K562 (cell line): ENCODE results near the gene TOMM6. TPM values are rescaled to one million over a fixed set of nuclear protein-coding genes. Genes with fewer than 3 reads are reported as not detected.

Experiments
- ATAC-seq: fragments of 200-7000 bp; cut with Tn5 transposase; 3 replicates; pipeline ENCODE4 v1.9.1; 2020; ENCODE audit warnings: moderate library complexity
- BruUV-seq: library from RNA; stranded (reverse); fragments of 400-500 nt; replicated peaks from 2 replicates; lab custom pipeline; 2021; lab: Mats Ljungman, UMichigan
- CTCF ChIA-PET: fragments of 300-600 bp; formaldehyde crosslinking; extraction: SDS; loops from one replicate; lab custom pipeline; 2021; ENCODE audit warnings: low intra/inter-chr PET ratio; lab: Yijun Ruan, JAX
- POLR2A ChIA-PET: fragments of 300-600, 350-650 bp; sonication (Branson Sonifier 250); formaldehyde crosslinking; extraction: SDS; loops from one replicate; lab custom pipeline; 2021; ENCODE audit warnings: antibody characterized with exemption, inconsistent platforms; lab: Yijun Ruan, JAX
- DNase-seq, 4 experiments: peaks; one replicate each; pipeline versions ENCODE4 v3.0.0 to v3.0.0-alpha.2; 2011 to 2018; ENCODE audit warnings: low spot score in 3 of 4, mixed read lengths in 3 of 4; ENCODE audit errors: extremely low read depth in 1 of 4
- FAIRE-seq: peaks from 2 replicates; lab custom pipeline; 2011; peaks lifted over from hg19 to GRCh38; lab: Jason Lieb, UNC
- H2AFZ ChIP-seq: 2 replicates; pipeline ENCODE4 v1.6.0; 2011; ENCODE audit warnings: low read depth, low read length, control low read depth, inconsistent platforms
- H3K27ac ChIP-seq: fragments of 200-600 bp; 3 replicates; pipeline ENCODE4 v1.8.0; 2011; ENCODE audit warnings: low read depth, mild to moderate bottlenecking, control low read depth, inconsistent platforms, low read length, moderate library complexity, mixed read lengths; ENCODE audit errors: extremely low read depth
- H3K27me3 ChIP-seq, 2 experiments: fragments of 300-600 bp in 1 of 2; 2 replicates in 1 of 2; 3 replicates in 1 of 2; pipeline versions ENCODE4 v1.6.0 to v1.8.0; 2011; ENCODE audit warnings: inconsistent platforms in 2 of 2, low read length in 2 of 2, mild to moderate bottlenecking in 1 of 2, mixed read lengths in 1 of 2, moderate library complexity in 1 of 2; ENCODE audit not compliant: control insufficient read depth in 2 of 2, insufficient read depth in 2 of 2
- H3K36me3 ChIP-seq: fragments of 300-600 bp; 3 replicates; pipeline ENCODE4 v1.8.0; 2011; ENCODE audit warnings: mild to moderate bottlenecking, low read length, inconsistent platforms; ENCODE audit not compliant: control insufficient read depth, insufficient read depth
- H3K4me1 ChIP-seq, 2 experiments: fragments of 200-600 bp in 1 of 2; replicated peaks in 1 of 2; 2 replicates in 1 of 2; 3 replicates in 1 of 2; pipeline versions ENCODE4 v1.5.1 to v1.8.0; 2011; ENCODE audit warnings: inconsistent platforms in 2 of 2, low read length in 2 of 2, mild to moderate bottlenecking in 1 of 2, mixed read lengths in 1 of 2, moderate library complexity in 1 of 2; ENCODE audit not compliant: control insufficient read depth in 2 of 2, insufficient read depth in 2 of 2
- H3K4me2 ChIP-seq: 2 replicates; pipeline ENCODE4 v1.6.1; 2011; ENCODE audit warnings: low read length, control low read depth, inconsistent platforms, mixed read lengths; ENCODE audit not compliant: insufficient read depth
- H3K4me3 ChIP-seq: fragments of 200-600 bp; sonication (generic), shearing (Covaris generic); 2 replicates; pipeline ENCODE4 v1.5.1; 2016; ENCODE audit warnings: control low read depth, inconsistent platforms
- H3K79me2 ChIP-seq: fragments of 200-600 bp; 3 replicates; pipeline ENCODE4 v1.8.0; 2011; ENCODE audit warnings: low read length, inconsistent platforms; ENCODE audit not compliant: control insufficient read depth, insufficient read depth
- H3K9ac ChIP-seq, 2 experiments: 2 replicates each; pipeline versions ENCODE4 v1.6.0 to v1.6.1; 2011; ENCODE audit warnings: low read depth in 2 of 2, low read length in 2 of 2, control low read depth in 1 of 2, inconsistent platforms in 1 of 2, mild to moderate bottlenecking in 1 of 2, mixed read lengths in 1 of 2; ENCODE audit not compliant: insufficient read depth in 1 of 2
- H3K9me1 ChIP-seq: one replicate; pipeline ENCODE4 v1.6.0; 2011; ENCODE audit warnings: inconsistent platforms, mild to moderate bottlenecking, low read length, moderate library complexity; ENCODE audit not compliant: control insufficient read depth, insufficient read depth
- H3K9me3 ChIP-seq: replicated peaks from 2 replicates; pipeline ENCODE4 v1.5.1; 2011; ENCODE audit warnings: low read depth, low read length, inconsistent platforms; ENCODE audit not compliant: control insufficient read depth, insufficient read depth
- H4K20me1 ChIP-seq: replicated peaks from 2 replicates; pipeline ENCODE4 v1.6.1; 2011; ENCODE audit warnings: low read length, inconsistent platforms, mixed read lengths; ENCODE audit not compliant: control insufficient read depth, insufficient read depth
- CBFA2T2 ChIP-seq: fragments of 450-650 bp; conservative IDR thresholded peaks from 2 replicates; pipeline ENCODE4 v1.6.1; 2017; ENCODE audit warnings: mild to moderate bottlenecking
- FOXA1 ChIP-seq: fragments of 450-650 bp; IDR thresholded peaks from 2 replicates; pipeline ENCODE4 v1.6.1; 2016; ENCODE audit warnings: mild to moderate bottlenecking, borderline replicate concordance
- FOXA3 ChIP-seq, 2 experiments: fragments of 450-650 bp in 1 of 2; sonication (generic) in 1 of 2; formaldehyde crosslinking; IDR thresholded peaks in 1 of 2; conservative IDR thresholded peaks in 1 of 2; 2 replicates each; pipeline versions ENCODE4 v1.4.0 to v1.8.0; 2020 to 2022; ENCODE audit warnings: mild to moderate bottlenecking in 2 of 2, missing genetic modification reagents in 1 of 2
- GABPA ChIP-seq: fragments of 200-800 bp; sonication (Bioruptor generic); conservative IDR thresholded peaks from 2 replicates; pipeline ENCODE4 v1.6.1; 2016; ENCODE audit warnings: low read depth, missing genetic modification characterization, missing compliant biosample characterization
- MCM5 ChIP-seq: fragments of 450-650 bp; IDR thresholded peaks from 2 replicates; pipeline ENCODE4 v1.6.1; 2016; ENCODE audit warnings: low read depth
- SNAPC5 ChIP-seq: fragments of 250-450 bp; sonication (Bioruptor Pico); IDR thresholded peaks from 2 replicates; pipeline ENCODE4 v1.8.0; 2021; ENCODE audit warnings: moderate library complexity, mild to moderate bottlenecking, inconsistent platforms
- SP2 ChIP-seq: IDR thresholded peaks from 2 replicates; pipeline ENCODE4 v1.6.1; 2011; ENCODE audit warnings: mild to moderate bottlenecking, low read depth, low read length, moderate library complexity; ENCODE audit not compliant: poor library complexity, severe bottlenecking; ENCODE audit errors: extremely low read depth
- STAG1 ChIP-seq: sonication (generic); formaldehyde crosslinking; IDR thresholded peaks from 2 replicates; pipeline ENCODE4 v1.5.0; 2020; ENCODE audit warnings: missing genetic modification reagents, borderline replicate concordance
- THRA ChIP-seq: fragments of 450-650 bp; IDR thresholded peaks from 2 replicates; pipeline ENCODE4 v1.6.1; 2017; ENCODE audit warnings: mild to moderate bottlenecking, moderate library complexity
- ZBTB26 ChIP-seq: fragments of 450-650 bp; formaldehyde crosslinking; IDR thresholded peaks from 2 replicates; pipeline ENCODE4 v1.4.0; 2022; ENCODE audit warnings: missing genetic modification characterization
- ZBTB43 ChIP-seq: sonication (generic); formaldehyde crosslinking; IDR thresholded peaks from 2 replicates; pipeline ENCODE4 v1.8.0; 2023; ENCODE audit warnings: mild to moderate bottlenecking, missing genetic modification reagents
- ZNF282 ChIP-seq: sonication (generic); formaldehyde crosslinking; IDR thresholded peaks from 2 replicates; pipeline ENCODE4 v1.8.1; 2023; ENCODE audit warnings: missing genetic modification reagents
- ZNF316 ChIP-seq: fragments of 450-650 bp; IDR thresholded peaks from 2 replicates; pipeline ENCODE4 v1.6.1; 2016
- ZNF408 ChIP-seq: fragments of 250-450 bp; sonication (Bioruptor Pico); IDR thresholded peaks from 2 replicates; pipeline ENCODE4 v1.4.0; 2020; ENCODE audit warnings: low read depth, mild to moderate bottlenecking, moderate library complexity
- WGBS: fragments of 100-300 bp; shearing (Covaris generic); methylation state at CpG from one replicate; pipeline ENCODE4 v1.1.6; 2016; ENCODE audit warnings: low coverage, mixed read lengths; ENCODE audit not compliant: insufficient coverage; ENCODE audit errors: missing lambda C conversion rate; 5-methylcytosine and 5-hydroxymethylcytosine counted together
- in situ Hi-C: fragments of 300-500 bp; cut with MboI; formaldehyde crosslinking; loops from 4 replicates; pipeline ENCODE4 v1.15.0; 2018; ENCODE audit warnings: inconsistent platforms, mixed read lengths
- intact Hi-C: fragments of 100-400 bp; cut with micrococcal nuclease; formaldehyde crosslinking; loops from 2 replicates; pipeline ENCODE4 v1.14.2; 2022
- polyA plus RNA-seq, 8 experiments: library from polyadenylated mRNA; depleted of rRNA in 4 of 8; stranded (reverse) in 5 of 8; unstranded in 3 of 8; fragments of >200 nt; fragmentation: Nextera tagmentation in 2 of 8; fragmentation: Illumina TruSeq in 1 of 8; extraction: Ambion mirVana in 2 of 8; extraction: Trizol in 1 of 8; gene quantifications; 2 replicates each; pipeline versions ENCODE4 v1.2.1 to v1.2.3, GENCODE V29; 2011 to 2014; ENCODE audit warnings: inconsistent platforms in 1 of 8, missing spikeins in 1 of 8
- total RNA-seq, 7 experiments: library from RNA; depleted of rRNA in 6 of 7; stranded (reverse); fragments of >200 nt in 6 of 7; fragmentation: Illumina TruSeq in 2 of 7; extraction: Trizol in 2 of 7; gene quantifications; 2 replicates each; pipeline versions ENCODE4 v1.2.1 to v1.2.3, GENCODE V29; 2011 to 2021; ENCODE audit warnings: low replicate concordance in 1 of 7
- TF ChIP-seq, protein P1 (sequence below): fragments of 250-450 bp; sonication (Bioruptor Pico); IDR thresholded peaks from 2 replicates; pipeline ENCODE4 v1.5.0; 2021; ENCODE audit warnings: mild to moderate bottlenecking, moderate library complexity

Gene TOMM6
- total and polyA plus RNA-seq, 9 of the 15 experiments (the other 6 are each of a cell fraction or from before 2014, with no cell fraction given) = 380 to 2,097 (median 1,065) TPM

DNA sequence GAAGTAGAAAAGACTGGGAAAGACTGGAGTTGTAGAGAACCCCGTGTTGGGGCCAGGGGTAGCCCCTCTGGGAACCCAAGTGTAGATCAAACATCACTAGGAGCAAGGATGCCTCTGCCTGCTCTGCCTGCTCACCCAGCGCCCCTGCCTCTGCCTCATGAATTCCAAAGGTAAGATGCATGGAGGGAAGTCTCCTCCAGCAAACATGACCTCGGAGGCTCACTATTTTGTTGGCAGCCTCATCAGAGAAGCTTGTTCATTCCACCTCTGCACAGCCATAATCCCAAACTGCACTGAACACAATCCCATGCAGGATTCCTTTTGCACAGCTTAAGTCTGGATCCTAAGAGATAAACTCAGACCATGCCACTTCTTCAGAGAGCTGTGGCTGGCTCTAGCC lies 12.7 kb upstream of the TOMM6 start:
- 23% methylated on average over 3 of the region's 3 CpGs for WGBS
- Histone ChIP-seq H3K27me3 (no peaks in the 10 kb centered on the region), H3K9me1 (no peaks in the 10 kb centered on the region), H3K27ac (no peak overlapping the region), H3K4me1 (peaks cover 0 to 18% of the 10 kb centered on the region in 2 experiments; a peak in 3 of 5 replicates), H3K4me3 (no peak overlapping the region), H3K79me2 (peaks cover 6% of the 10 kb centered on the region; the same call in 1 of the 3 replicates), H3K36me3 (peaks cover 22% of the 10 kb centered on the region; the same call in 2 of the 3 replicates), H3K9ac (no peak overlapping the region), H3K9me3 (no peaks in the 10 kb centered on the region), H2AFZ (no peak overlapping the region), H3K4me2 (no peak overlapping the region), H4K20me1 (no peaks in the 10 kb centered on the region; the same call in 1 of the 2 replicates)
- intact Hi-C loops (loop anchor here (5.0 kb wide), 2 partner anchors 173 to 408 kb away; no protein-coding TSS in a partner anchor), in situ Hi-C loops (loop anchor here (5.0 kb wide), 1 partner anchor 38 kb away; the partner anchor contains the start of gene TFEB)
- DNase-seq (no peak), ATAC-seq (no peak), FAIRE-seq (no peak)
- no TSS peak for BruUV-seq
- CTCF ChIA-PET = interaction anchor here (0.6 to 4.3 kb wide), 4 partner anchors 40 to 407 kb away, joined by 3 to 30 read pairs (median 15); partner anchors contain the start of gene TFEB
- POLR2A ChIA-PET = interaction anchor here (1.4 kb wide), 1 partner anchor 18 kb away, joined by 3 read pairs; no protein-coding TSS in a partner anchor
- TF ChIP-seq ZNF282 (CRISPR knock-in tag) (no peak), ZBTB26 (no peak), FOXA3 (CRISPR knock-in tag; conservative IDR thresholded peaks at IDR 0.05 in 1 of 2, IDR thresholded peaks at IDR 0.05 in 1 of 2) (no peak), GABPA (tag) (no peak), ZNF408 (CRISPR knock-in tag) (no peak), ZNF316 (no peak), THRA (no peak), ZBTB43 (CRISPR knock-in tag) (no peak), CBFA2T2 (no peak), SNAPC5 (CRISPR knock-in tag) (no peak), SP2 (no peak), FOXA1 (no peak), MCM5 (no peak), STAG1 (CRISPR knock-in tag) (no peak)
- TF ChIP-seq, protein P1, sequence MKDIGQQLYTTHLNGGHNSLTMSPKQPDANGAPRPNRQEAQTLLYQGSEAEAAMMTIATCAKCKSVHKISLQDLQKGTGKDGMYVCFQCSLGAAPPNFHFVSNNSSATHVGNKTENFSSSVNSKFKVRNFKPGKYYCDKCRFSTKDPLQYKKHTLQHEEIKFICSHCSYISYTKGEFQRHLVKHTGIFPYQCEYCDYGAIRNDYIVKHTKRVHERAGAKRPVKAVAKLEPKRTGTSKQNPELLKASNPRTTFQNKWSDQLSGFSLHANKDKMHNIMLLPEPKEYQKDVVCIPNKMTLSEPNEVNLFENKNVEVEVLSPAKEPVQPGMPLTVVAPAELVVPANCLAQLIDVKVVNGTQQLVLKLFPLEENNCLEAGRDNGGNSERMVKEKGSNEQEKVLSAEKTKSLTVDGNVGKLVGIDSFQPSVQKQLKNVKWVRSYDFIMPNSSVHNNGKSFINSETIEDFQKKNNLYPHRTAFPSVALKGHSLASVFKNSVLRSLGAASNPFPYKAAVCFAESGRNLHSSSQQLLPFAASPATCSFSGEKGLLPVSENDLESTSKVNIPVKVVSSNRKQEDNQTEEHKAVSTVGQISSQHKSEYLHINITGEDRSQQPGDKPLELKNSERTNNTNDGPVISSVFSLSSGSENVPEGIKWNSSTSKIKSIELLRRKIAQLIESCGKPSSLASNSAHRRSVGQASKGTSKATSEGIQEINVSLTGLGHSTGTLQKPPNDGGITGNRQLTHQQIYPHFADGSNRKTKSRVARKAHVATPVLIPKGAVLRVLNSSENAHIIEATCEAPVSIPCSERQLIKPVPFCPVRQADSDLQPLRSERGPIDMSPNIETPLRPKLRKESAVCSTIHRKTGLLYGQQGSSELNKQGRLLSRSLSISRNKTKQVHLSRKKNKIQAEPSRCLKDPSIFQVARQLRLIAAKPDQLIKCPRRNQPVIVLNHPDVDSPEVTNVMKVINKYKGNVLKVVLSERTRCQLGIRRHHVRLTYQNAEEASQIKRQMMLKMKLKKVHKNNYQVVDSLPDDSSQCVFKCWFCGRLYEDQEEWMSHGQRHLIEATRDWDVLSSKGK = no peak
